GM23338 (cell line): ENCODE measurements around the gene POLE. TPM values are rescaled to one million over a fixed set of nuclear protein-coding genes. Genes with fewer than 3 reads are reported as not detected.

Experiments used
- ATAC-seq: fragments of 200-7000 bp; cut with Tn5 transposase; 3 replicates; pipeline ENCODE4 v1.9.1; 2020
- DNase-seq: peaks from one replicate; pipeline ENCODE4 v3.0.0-alpha.2; 2015; ENCODE audit warnings: low spot score
- H2AFZ ChIP-seq: fragments of 200-600 bp; sonication (generic); 2 replicates; pipeline ENCODE4 v1.8.0; 2016; ENCODE audit warnings: antibody characterized with exemption, mild to moderate bottlenecking, moderate library complexity
- H3F3A ChIP-seq: fragments of 200-600 bp; sonication (generic); replicated peaks from 2 replicates; pipeline ENCODE4 v1.8.0; 2017; ENCODE audit warnings: antibody characterized with exemption, mixed run types, low read depth
- H3K27ac ChIP-seq: fragments of 200-600 bp; sonication (generic); 2 replicates; pipeline ENCODE4 v1.6.1; 2016; ENCODE audit warnings: low read depth
- H3K27me3 ChIP-seq: fragments of 200-600 bp; sonication (generic); 2 replicates; pipeline ENCODE4 v1.8.0; 2016; ENCODE audit warnings: mild to moderate bottlenecking, mixed run types, moderate library complexity; ENCODE audit not compliant: insufficient read depth
- H3K36me3 ChIP-seq: fragments of 200-600 bp; sonication (generic); 2 replicates; pipeline ENCODE4 v1.8.0; 2016; ENCODE audit warnings: mild to moderate bottlenecking; ENCODE audit not compliant: insufficient read depth
- H3K4me1 ChIP-seq: fragments of 200-600 bp; sonication (generic); 2 replicates; pipeline ENCODE4 v1.8.0; 2016; ENCODE audit warnings: mild to moderate bottlenecking, moderate library complexity; ENCODE audit not compliant: insufficient read depth
- H3K4me2 ChIP-seq: fragments of 200-600 bp; sonication (generic); 2 replicates; pipeline ENCODE4 v1.7.1; 2017; ENCODE audit warnings: mixed run types
- H3K4me3 ChIP-seq: fragments of 200-600 bp; sonication (generic); 2 replicates; pipeline ENCODE4 v1.6.1; 2016; ENCODE audit warnings: mixed run types
- H3K79me2 ChIP-seq: fragments of 200-600 bp; sonication (generic); replicated peaks from 2 replicates; pipeline ENCODE4 v1.8.0; 2017; ENCODE audit warnings: mild to moderate bottlenecking; ENCODE audit not compliant: insufficient read depth
- H3K9me2 ChIP-seq: fragments of 200-600 bp; sonication (generic); 2 replicates; pipeline ENCODE4 v1.8.0; 2017; ENCODE audit not compliant: insufficient read depth
- H4K20me1 ChIP-seq: fragments of 200-600 bp; sonication (generic); replicated peaks from 2 replicates; pipeline ENCODE4 v1.8.0; 2017; ENCODE audit warnings: mild to moderate bottlenecking; ENCODE audit not compliant: insufficient read depth
- H3K27ac Mint-ChIP-seq: 2 replicates; pipeline ENCODE4 v1.8.0; 2020; ENCODE audit warnings: inconsistent platforms, mild to moderate bottlenecking, moderate library complexity, mixed read lengths
- H3K27me3 Mint-ChIP-seq: 3 replicates; pipeline ENCODE4 v1.8.0; 2022; ENCODE audit warnings: low read depth, mild to moderate bottlenecking, moderate library complexity, mixed read lengths, inconsistent platforms; ENCODE audit not compliant: insufficient read depth, poor library complexity
- H3K36me3 Mint-ChIP-seq: 3 replicates; pipeline ENCODE4 v1.8.0; 2021; ENCODE audit warnings: low read depth, mild to moderate bottlenecking, inconsistent platforms, moderate library complexity, mixed read lengths
- H3K4me1 Mint-ChIP-seq: 3 replicates; pipeline ENCODE4 v1.8.0; 2020; ENCODE audit warnings: mild to moderate bottlenecking, inconsistent platforms, mixed read lengths
- H3K4me3 Mint-ChIP-seq: 3 replicates; pipeline ENCODE4 v1.8.0; 2021; ENCODE audit warnings: moderate library complexity, mild to moderate bottlenecking, inconsistent platforms, mixed read lengths
- H3K9me3 Mint-ChIP-seq: 3 replicates; pipeline ENCODE4 v1.8.0; 2020; ENCODE audit warnings: moderate library complexity, mild to moderate bottlenecking, inconsistent platforms, mixed read lengths
- CREB1 ChIP-seq: fragments of 250-450 bp; sonication (Bioruptor Pico); IDR thresholded peaks from 2 replicates; pipeline ENCODE4 v1.5.0; 2020; ENCODE audit warnings: low read depth, mild to moderate bottlenecking, moderate library complexity
- ETS1 ChIP-seq: IDR thresholded peaks from 2 replicates; pipeline ENCODE4 v1.6.1; 2016; ENCODE audit warnings: antibody characterized with exemption
- EZH2 ChIP-seq: fragments of 200-600 bp; sonication (generic); IDR thresholded peaks from one replicate; pipeline ENCODE4 v1.8.0; 2017; ENCODE audit warnings: antibody characterized with exemption, mild to moderate bottlenecking, low read depth; ENCODE audit not compliant: unreplicated experiment
- EZH2phosphoT487 ChIP-seq: fragments of 200-600 bp; sonication (generic); IDR thresholded peaks from one replicate; pipeline ENCODE4 v1.8.1; 2018; ENCODE audit warnings: antibody characterized with exemption; ENCODE audit not compliant: unreplicated experiment
- POLR2AphosphoS5 ChIP-seq: IDR thresholded peaks from 2 replicates; pipeline ENCODE4 v1.6.1; 2016; ENCODE audit warnings: antibody characterized with exemption, low read depth
- REST ChIP-seq: IDR thresholded peaks from one replicate; pipeline ENCODE4 v1.6.1; 2018; ENCODE audit warnings: antibody characterized with exemption; ENCODE audit not compliant: unreplicated experiment
- STAT1 ChIP-seq: IDR thresholded peaks from one replicate; pipeline ENCODE4 v1.6.1; 2016; ENCODE audit warnings: antibody characterized with exemption; ENCODE audit not compliant: unreplicated experiment
- ZNF114 ChIP-seq: fragments of 250-450 bp; sonication (Bioruptor Pico); IDR thresholded peaks from 2 replicates; pipeline ENCODE4 v1.5.0; 2020; ENCODE audit warnings: mild to moderate bottlenecking, moderate library complexity
- ZNF331 ChIP-seq: fragments of 250-450 bp; sonication (Bioruptor Pico); IDR thresholded peaks from 2 replicates; pipeline ENCODE4 v1.5.0; 2020; ENCODE audit warnings: low read depth, mild to moderate bottlenecking, moderate library complexity
- polyA plus RNA-seq: library from polyadenylated mRNA; unstranded; fragments of >200 nt; fragmentation: Nextera tagmentation; extraction: Ambion mirVana; gene quantifications from 2 replicates; pipeline ENCODE4 v1.2.1, GENCODE V29; 2016
- total RNA-seq: library from RNA; depleted of rRNA; stranded (reverse); fragments of >200 nt; shearing (Covaris generic); gene quantifications from 2 replicates; pipeline ENCODE4 v1.2.3, GENCODE V29; 2014
- TF ChIP-seq, protein P1 (sequence below): fragments of 250-450 bp; sonication (Bioruptor Pico); IDR thresholded peaks from 2 replicates; pipeline ENCODE4 v1.5.0; 2020; ENCODE audit warnings: mild to moderate bottlenecking, moderate library complexity

Gene POLE
- total and polyA plus RNA-seq, 2 experiments from 2014 or later, result 33.6 to 125 TPM

DNA sequence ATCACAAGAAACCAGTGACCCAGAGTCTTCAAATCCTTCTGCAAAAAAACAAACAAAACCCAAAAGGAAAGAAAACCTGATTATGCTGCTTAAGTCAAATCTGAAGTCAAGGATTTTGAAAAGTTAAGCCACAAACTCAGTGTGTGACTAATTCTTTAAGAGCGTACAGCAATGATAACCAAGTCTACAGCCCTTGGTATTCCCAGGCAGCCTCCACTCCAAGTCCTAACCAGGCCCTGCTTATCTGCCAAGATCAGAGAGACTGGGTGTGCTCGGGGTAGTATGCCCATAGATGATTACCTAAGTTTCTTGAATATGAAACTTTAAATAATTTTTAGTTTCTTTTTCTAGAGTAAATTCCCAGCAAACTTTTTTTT lies 36.6 kb upstream of the POLE start:
- ATAC-seq (no peak), DNase-seq (no peak)
- Histone ChIP-seq H3K9me2 (no peaks in the 10 kb centered on the region), H3K27me3 (no peaks in the 10 kb centered on the region), H3K4me3 (no peak overlapping the region), H3K27ac (peak overlapping the region; percentile 39; the same call in 1 of the 2 replicates), H4K20me1 (peaks cover 18% of the 10 kb centered on the region), H3K36me3 (peaks cover 21% of the 10 kb centered on the region), H3K4me1 (no peaks in the 10 kb centered on the region), H3K79me2 (peaks cover 6% of the 10 kb centered on the region), H3F3A (peaks cover 24% of the 10 kb centered on the region), H3K4me2 (no peak overlapping the region), H2AFZ (no peak overlapping the region)
- TF ChIP-seq ZNF331 (CRISPR knock-in tag) (no peak), POLR2AphosphoS5 (peak; percentile 26; the same call in 1 of the 2 replicates), CREB1 (CRISPR knock-in tag) (no peak)
- Mint-ChIP-seq H3K4me3 (no peak overlapping the region), H3K27ac (no peak overlapping the region), H3K4me1 (no peaks in the 10 kb centered on the region), H3K9me3 (peaks cover 4% of the 10 kb centered on the region), H3K27me3 (peaks cover 24% of the 10 kb centered on the region), H3K36me3 (peaks cover 90% of the 10 kb centered on the region)

DNA sequence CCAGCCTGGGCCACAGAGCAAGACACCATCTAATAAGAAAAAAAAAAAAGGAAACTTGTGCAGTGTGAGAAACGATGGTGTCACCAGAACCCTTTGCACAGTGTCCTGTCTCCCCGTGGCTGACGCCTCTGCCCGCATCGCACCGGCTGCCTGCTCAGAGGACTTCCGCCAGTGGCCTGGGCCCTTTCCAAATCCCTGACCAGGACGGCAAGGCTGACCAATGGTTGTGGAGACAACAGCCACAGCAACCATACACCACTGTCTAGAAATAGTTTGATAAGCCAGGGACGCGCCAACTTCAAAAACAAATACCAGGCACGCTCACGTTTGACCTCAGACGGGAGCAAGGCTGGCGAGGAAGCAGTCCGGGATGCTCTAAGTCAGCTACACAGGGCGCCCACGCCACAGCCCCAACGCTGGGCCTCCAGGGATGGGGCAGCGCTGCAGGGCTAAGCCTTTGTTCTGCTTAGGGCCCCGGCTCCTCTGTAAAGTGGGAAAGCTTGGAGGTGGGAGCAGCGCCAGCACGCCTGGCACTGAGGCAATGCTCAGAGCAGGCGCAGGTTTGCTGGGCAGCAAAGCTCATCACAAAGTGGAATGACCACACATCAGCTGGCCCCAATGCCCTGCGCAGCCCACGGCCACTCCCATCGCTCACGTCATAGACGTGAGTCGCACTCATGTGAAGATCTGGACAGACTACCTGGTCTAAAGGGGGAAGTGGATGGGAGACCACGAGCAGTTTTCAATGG lies 36.0 kb upstream of the POLE start:
- H3K4me3 Mint-ChIP-seq, result no peak overlapping the region
- DNase-seq (no peak), ATAC-seq (peak; percentile 17; the same call in 1 of the 3 replicates)
- peaks cover 16% of the 10 kb centered on the region; the same call in 1 of the 2 replicates for H3K36me3 ChIP-seq
- no peaks in the 10 kb centered on the region; the same call in 2 of the 3 replicates for H3K9me3 Mint-ChIP-seq
- H3K27me3 ChIP-seq, result no peaks in the 10 kb centered on the region
- peaks cover 88% of the 10 kb centered on the region for H3K36me3 Mint-ChIP-seq
- H3K27me3 Mint-ChIP-seq, result peaks cover 20% of the 10 kb centered on the region
- H3K4me3 ChIP-seq, result no peak overlapping the region
- H3K4me1 ChIP-seq, result no peaks in the 10 kb centered on the region
- H3K27ac Mint-ChIP-seq, result no peak overlapping the region
- no peak overlapping the region for H2AFZ ChIP-seq
- H3K79me2 ChIP-seq, result peaks cover 6% of the 10 kb centered on the region
- no peaks in the 10 kb centered on the region for H3K4me1 Mint-ChIP-seq
- H3K9me2 ChIP-seq, result no peaks in the 10 kb centered on the region
- no peak overlapping the region for H3K4me2 ChIP-seq
- H3K27ac ChIP-seq, result peak overlapping the region; percentile 39; the same call in 1 of the 2 replicates
- H4K20me1 ChIP-seq, result peaks cover 13% of the 10 kb centered on the region
- peaks cover 26% of the 10 kb centered on the region for H3F3A ChIP-seq
- no peak for TF ChIP-seq ZNF114 (CRISPR knock-in tag)
- TF ChIP-seq, protein P1, sequence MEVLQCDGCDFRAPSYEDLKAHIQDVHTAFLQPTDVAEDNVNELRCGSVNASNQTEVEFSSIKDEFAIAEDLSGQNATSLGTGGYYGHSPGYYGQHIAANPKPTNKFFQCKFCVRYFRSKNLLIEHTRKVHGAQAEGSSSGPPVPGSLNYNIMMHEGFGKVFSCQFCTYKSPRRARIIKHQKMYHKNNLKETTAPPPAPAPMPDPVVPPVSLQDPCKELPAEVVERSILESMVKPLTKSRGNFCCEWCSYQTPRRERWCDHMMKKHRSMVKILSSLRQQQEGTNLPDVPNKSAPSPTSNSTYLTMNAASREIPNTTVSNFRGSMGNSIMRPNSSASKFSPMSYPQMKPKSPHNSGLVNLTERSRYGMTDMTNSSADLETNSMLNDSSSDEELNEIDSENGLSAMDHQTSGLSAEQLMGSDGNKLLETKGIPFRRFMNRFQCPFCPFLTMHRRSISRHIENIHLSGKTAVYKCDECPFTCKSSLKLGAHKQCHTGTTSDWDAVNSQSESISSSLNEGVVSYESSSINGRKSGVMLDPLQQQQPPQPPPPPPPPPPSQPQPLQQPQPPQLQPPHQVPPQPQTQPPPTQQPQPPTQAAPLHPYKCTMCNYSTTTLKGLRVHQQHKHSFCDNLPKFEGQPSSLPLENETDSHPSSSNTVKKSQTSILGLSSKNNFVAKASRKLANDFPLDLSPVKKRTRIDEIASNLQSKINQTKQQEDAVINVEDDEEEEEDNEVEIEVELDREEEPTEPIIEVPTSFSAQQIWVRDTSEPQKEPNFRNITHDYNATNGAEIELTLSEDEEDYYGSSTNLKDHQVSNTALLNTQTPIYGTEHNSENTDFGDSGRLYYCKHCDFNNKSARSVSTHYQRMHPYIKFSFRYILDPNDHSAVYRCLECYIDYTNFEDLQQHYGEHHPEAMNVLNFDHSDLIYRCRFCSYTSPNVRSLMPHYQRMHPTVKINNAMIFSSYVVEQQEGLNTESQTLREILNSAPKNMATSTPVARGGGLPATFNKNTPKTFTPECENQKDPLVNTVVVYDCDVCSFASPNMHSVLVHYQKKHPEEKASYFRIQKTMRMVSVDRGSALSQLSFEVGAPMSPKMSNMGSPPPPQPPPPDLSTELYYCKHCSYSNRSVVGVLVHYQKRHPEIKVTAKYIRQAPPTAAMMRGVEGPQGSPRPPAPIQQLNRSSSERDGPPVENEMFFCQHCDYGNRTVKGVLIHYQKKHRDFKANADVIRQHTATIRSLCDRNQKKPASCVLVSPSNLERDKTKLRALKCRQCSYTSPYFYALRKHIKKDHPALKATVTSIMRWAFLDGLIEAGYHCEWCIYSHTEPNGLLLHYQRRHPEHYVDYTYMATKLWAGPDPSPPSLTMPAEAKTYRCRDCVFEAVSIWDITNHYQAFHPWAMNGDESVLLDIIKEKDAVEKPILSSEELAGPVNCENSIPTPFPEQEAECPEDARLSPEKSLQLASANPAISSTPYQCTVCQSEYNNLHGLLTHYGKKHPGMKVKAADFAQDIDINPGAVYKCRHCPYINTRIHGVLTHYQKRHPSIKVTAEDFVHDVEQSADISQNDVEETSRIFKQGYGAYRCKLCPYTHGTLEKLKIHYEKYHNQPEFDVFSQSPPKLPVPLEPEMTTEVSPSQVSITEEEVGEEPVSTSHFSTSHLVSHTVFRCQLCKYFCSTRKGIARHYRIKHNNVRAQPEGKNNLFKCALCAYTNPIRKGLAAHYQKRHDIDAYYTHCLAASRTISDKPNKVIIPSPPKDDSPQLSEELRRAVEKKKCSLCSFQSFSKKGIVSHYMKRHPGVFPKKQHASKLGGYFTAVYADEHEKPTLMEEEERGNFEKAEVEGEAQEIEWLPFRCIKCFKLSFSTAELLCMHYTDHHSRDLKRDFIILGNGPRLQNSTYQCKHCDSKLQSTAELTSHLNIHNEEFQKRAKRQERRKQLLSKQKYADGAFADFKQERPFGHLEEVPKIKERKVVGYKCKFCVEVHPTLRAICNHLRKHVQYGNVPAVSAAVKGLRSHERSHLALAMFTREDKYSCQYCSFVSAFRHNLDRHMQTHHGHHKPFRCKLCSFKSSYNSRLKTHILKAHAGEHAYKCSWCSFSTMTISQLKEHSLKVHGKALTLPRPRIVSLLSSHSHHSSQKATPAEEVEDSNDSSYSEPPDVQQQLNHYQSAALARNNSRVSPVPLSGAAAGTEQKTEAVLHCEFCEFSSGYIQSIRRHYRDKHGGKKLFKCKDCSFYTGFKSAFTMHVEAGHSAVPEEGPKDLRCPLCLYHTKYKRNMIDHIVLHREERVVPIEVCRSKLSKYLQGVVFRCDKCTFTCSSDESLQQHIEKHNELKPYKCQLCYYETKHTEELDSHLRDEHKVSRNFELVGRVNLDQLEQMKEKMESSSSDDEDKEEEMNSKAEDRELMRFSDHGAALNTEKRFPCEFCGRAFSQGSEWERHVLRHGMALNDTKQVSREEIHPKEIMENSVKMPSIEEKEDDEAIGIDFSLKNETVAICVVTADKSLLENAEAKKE (CRISPR knock-in tag), result no peak
- no peak for TF ChIP-seq POLR2AphosphoS5
- TF ChIP-seq EZH2phosphoT487, result no peak
- TF ChIP-seq CREB1 (CRISPR knock-in tag), result no peak
- TF ChIP-seq EZH2, result no peak
- TF ChIP-seq REST, result no peak
- TF ChIP-seq STAT1, result no peak
- TF ChIP-seq ETS1, result no peak
